Colonic mucosa (tissue), 4 donors: ENCODE measurements around the gene COL8A2. TPM values are rescaled to one million over a fixed set of nuclear protein-coding genes. Genes with fewer than 3 reads are reported as not detected.
"Not testable (repeated sequence)": the region's sequence is repeated elsewhere in the genome, so short reads cannot be mapped to it uniquely, and the experiment has no call there.

Experiments
- DNase-seq: peaks from one replicate; pipeline ENCODE4 v3.0.0-alpha.2; 2020
- H3K27ac ChIP-seq: fragments of 200-600 bp; one replicate; pipeline ENCODE4 v1.8.0; 2021
- H3K27me3 ChIP-seq: fragments of 200-600 bp; one replicate; pipeline ENCODE4 v1.8.0; 2021
- H3K36me3 ChIP-seq: fragments of 200-600 bp; one replicate; pipeline ENCODE4 v1.8.0; 2021
- H3K4me1 ChIP-seq: fragments of 200-600 bp; one replicate; pipeline ENCODE4 v1.8.0; 2021; ENCODE audit warnings: mild to moderate bottlenecking
- H3K4me3 ChIP-seq: fragments of 200-600 bp; one replicate; pipeline ENCODE4 v1.8.0; 2021
- H3K9ac ChIP-seq, 2 donors: one replicate each; pipeline ENCODE4 v1.7.0; 2013; ENCODE audit warnings: control low read depth in 2 of 2, low read depth in 2 of 2, low read length in 2 of 2
- H3K9me3 ChIP-seq: fragments of 200-600 bp; one replicate; pipeline ENCODE4 v1.8.0; 2021
- intact Hi-C: fragments of 100-400 bp; cut with DNase I; formaldehyde crosslinking; loops from one replicate; pipeline ENCODE4 v1.14.1; 2022
- total RNA-seq, 2 donors: library from RNA; stranded (reverse); fragmentation: NEBNext Ultra II Directional in 1 of 2; extraction: Animal tissue kit (Norgen Biotek cat#: 25700) in 1 of 2; gene quantifications; one replicate each; pipeline ENCODE4 v1.2.1, GENCODE V29; 2021
- TF ChIP-seq, protein P1 (sequence below): fragments of 200-600 bp; IDR thresholded peaks from one replicate; pipeline ENCODE4 v1.8.0; 2022; ENCODE audit warnings: antibody characterized with exemption, mild to moderate bottlenecking
- donor health status: healthy.
- donor health status: DM: no; HTN: no; CAD: no.
- donor health status: DM: no; HTN: no; CAD: no.

The COL8A2 gene
- total RNA-seq, 2 donors from 2014 or later: 1.1 to 2.1 TPM

DNA sequence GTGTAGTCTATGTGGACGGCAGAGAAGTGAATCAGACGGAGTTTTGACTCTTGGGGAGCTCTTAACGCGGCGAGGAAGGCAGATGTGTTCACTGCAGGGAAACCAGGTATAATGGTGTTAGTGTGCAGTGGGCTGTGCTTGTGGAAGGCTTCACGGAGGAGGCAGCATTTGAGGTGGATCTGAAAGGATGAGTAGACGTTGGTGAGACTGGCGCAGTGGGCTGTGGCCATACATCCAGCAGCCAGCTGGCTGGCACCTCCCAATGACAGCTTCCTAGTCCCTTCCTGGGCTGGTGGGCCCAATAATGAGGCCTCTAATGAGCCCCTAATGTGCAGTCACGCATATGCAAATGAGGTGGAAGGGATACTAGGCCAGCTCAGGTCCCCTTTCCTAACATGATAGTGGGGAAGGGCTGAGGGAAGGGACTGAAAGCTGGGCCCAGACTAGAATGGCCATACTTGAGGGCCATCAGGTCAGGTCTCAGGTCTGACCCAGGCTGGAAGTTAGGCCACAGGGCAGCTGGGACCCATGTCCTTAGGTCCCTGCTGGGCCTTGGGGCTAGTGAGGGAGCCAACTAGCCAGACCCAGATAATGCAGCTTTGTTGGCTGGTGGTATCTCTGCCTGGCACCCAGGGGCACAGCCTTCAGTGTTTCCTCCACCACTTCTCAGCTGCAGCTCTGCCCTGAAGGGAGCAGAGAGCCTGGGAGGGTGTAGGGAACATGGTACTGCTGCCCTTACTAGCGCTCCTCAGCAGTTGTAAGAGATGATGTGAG is 34.8 kb upstream of the COL8A2 start:
- intact Hi-C loops: loop anchor here (10.0 kb wide), 1 partner anchor 125 kb away; no protein-coding TSS in a partner anchor
- H3K27me3 ChIP-seq: no peaks in the 10 kb centered on the region
- H3K9me3 ChIP-seq: no peaks in the 10 kb centered on the region
- TF ChIP-seq, protein P1, sequence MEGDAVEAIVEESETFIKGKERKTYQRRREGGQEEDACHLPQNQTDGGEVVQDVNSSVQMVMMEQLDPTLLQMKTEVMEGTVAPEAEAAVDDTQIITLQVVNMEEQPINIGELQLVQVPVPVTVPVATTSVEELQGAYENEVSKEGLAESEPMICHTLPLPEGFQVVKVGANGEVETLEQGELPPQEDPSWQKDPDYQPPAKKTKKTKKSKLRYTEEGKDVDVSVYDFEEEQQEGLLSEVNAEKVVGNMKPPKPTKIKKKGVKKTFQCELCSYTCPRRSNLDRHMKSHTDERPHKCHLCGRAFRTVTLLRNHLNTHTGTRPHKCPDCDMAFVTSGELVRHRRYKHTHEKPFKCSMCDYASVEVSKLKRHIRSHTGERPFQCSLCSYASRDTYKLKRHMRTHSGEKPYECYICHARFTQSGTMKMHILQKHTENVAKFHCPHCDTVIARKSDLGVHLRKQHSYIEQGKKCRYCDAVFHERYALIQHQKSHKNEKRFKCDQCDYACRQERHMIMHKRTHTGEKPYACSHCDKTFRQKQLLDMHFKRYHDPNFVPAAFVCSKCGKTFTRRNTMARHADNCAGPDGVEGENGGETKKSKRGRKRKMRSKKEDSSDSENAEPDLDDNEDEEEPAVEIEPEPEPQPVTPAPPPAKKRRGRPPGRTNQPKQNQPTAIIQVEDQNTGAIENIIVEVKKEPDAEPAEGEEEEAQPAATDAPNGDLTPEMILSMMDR: no peak
- DNase-seq: no peak
- peaks cover 19% of the 10 kb centered on the region for H3K4me1 ChIP-seq
- no peaks in the 10 kb centered on the region for H3K36me3 ChIP-seq
- H3K9ac ChIP-seq: peak overlapping the region; percentile 62 to 77
- H3K4me3 ChIP-seq: no peak overlapping the region
- peak overlapping the region; percentile 81 for H3K27ac ChIP-seq

DNA sequence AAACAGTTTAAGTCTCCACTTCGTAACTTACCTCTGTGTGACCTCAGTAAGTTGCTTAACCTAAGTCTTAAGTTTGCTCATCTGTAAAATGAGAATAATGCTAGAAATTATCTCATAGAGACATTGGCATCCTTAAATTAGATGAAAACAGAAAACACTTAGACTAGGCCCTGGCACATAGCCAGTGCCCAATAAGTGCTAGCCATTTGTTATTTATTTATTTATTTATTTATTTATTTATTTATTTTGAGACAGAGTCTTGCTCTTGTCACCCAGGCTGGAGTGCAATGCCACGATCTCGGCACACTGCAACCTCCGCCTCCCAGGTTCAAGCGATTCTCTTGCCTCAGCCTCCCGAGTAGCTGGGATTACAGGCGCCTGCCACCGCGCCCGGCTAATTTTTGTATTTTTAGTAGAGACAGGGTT is 33.8 kb upstream of the COL8A2 start:
- DNase-seq: not testable (repeated sequence)
- H3K9ac ChIP-seq: peak overlapping the region in 1 of 2 donors; percentile 76
- intact Hi-C loops: loop anchor here (10.0 kb wide), 1 partner anchor 126 kb away; no protein-coding TSS in a partner anchor

DNA sequence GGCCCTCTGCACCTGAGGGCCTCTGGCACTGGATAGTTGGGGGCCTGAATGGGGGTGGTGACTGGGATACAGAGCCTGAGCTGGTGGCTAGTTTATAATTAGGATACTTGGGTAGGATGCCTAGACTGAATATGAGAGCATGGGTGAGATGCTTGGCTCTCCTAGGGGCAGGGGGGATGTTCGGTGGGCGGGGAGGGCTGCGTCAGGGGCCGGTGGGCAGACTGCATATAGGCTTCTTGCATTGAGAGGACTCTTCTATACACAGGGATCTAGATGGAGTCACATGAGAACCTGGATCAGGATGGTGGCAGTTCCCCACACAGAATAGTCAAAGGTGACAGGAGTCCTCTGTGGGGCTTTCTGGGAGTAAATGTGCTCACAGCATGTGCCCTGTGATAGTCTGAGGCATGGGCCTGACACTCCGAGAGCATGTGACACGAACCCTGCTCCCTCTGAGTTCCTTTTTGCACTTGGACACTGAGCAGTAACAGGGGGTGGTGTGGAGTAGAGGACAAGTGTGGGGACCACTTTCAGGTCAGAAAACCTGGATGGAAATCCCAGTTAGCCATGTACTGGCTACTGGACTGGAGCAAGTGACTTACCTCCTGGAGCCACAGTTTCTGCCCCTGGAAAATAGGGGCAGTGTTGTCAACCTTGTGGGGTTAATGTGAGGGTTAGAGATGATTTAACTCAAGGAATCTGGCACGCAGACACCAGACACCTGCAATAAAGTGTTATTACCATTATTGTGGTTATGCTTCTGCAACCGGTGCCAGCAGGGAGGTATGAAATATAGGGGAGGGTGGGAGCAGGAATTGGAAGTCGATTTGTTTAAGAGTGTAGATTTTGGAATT is 33.2 kb upstream of the COL8A2 start:
- peak overlapping the region; percentile 93 for H3K4me3 ChIP-seq
- H3K27ac ChIP-seq: peak overlapping the region; percentile 96
- H3K9ac ChIP-seq: peak overlapping the region; percentile 76 to 77
- intact Hi-C loops: loop anchor here (10.0 kb wide), 1 partner anchor 127 kb away; no protein-coding TSS in a partner anchor
- peaks cover 19% of the 10 kb centered on the region for H3K4me1 ChIP-seq
- DNase-seq: no peak
- no peaks in the 10 kb centered on the region for H3K9me3 ChIP-seq
- no peaks in the 10 kb centered on the region for H3K27me3 ChIP-seq
- TF ChIP-seq, protein P1: no peak
- no peaks in the 10 kb centered on the region for H3K36me3 ChIP-seq

More for the DNA sequence above, 33.8 kb upstream of the COL8A2 start:
- Histone ChIP-seq H3K4me1 (peaks cover 19% of the 10 kb centered on the region), H3K27ac (peak overlapping the region; percentile 96)
- H3K4me3 ChIP-seq, H3K36me3 ChIP-seq, H3K9me3 ChIP-seq, H3K27me3 ChIP-seq: not testable (repeated sequence)

DNA sequence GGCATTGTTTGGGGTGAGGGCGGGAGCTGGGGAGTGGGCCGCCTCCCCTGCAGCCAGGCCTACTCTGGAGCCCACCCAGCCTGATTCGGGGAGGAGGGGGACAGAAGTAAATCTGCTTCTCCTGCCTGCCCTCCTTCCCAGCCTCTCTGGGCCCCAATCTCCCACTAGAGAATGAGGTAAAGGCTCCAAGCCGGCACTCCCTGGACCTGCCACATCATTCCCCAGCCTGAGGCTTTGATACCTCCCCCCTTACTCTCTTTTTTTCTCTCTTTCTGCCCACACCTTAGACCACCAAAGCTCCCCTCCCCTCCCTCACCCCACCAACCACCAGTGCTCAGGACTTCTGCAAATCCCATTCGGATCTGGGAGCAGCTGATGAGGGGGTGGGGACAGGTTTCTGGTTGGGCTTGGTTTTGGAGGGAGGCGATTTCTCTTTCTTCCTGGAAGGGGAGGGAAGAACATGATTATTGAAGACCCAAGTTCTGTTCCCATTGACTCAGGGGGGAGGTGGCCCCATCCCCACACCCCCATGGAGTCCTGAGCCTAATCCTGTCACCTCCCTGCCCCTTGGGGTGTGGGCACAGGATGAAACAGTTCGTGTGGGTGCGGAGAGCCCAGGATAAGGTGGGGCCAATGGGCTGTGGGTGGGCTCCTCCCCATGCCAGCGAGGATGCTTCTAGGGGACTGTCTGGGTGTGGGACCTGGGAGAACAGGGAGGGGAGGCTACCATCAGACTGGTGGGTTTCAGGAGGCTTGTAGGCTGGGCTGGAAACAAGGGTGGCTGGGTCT is 32.3 kb upstream of the COL8A2 start:
- intact Hi-C loops: loop anchor here (10.0 kb wide), 1 partner anchor 127 kb away; no protein-coding TSS in a partner anchor
- no peaks in the 10 kb centered on the region for H3K9me3 ChIP-seq
- H3K4me1 ChIP-seq: peaks cover 19% of the 10 kb centered on the region
- H3K27ac ChIP-seq: peak overlapping the region; percentile 96
- H3K36me3 ChIP-seq: no peaks in the 10 kb centered on the region
- H3K9ac ChIP-seq: peak overlapping the region; percentile 76 to 77
- no peak for DNase-seq
- TF ChIP-seq, protein P1: no peak
- no peaks in the 10 kb centered on the region for H3K27me3 ChIP-seq
- H3K4me3 ChIP-seq: peak overlapping the region; percentile 93

DNA sequence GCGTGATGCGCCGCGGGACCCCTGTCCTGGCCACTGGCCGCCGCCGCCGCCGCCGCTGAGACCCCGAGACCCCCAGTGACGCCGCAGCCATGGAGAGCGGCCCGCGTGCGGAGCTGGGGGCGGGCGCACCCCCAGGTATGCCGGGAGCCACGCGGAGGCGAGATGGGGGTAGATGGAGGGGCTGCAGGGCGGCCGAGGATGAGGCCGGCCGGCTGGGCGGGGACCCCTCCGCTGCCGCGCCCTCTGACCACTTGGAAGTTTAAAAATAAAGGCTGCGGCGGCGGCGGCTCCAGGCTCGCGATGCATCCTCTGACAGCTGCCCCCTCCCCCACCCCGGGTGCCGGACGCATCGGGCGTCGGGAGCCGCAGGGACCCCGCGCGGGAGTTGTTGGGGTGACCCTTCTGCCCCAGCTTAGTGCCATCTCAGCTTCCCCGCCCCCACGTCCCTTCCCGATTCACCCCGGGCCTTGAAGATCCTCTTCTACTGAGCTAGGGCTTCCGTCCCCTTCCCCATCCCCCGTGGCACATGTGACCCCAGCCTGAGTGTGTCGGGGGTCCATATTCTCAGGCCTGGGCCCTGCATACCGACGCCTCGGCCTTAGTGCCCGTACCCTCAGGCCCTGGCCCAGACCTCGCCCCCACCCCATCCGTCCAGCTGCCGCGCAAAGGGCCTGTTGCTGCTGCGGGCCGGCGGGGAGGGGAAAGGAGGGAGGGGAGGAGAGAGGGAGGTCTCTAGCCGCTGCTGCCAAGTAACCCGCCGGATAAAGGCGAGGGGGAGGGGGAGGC is 31.5 kb upstream of the COL8A2 start:
- Histone ChIP-seq H3K9ac (peak overlapping the region; percentile 76 to 77), H3K4me1 (peaks cover 23% of the 10 kb centered on the region)
- intact Hi-C loops: loop anchor here (10.0 kb wide), 1 partner anchor 128 kb away; no protein-coding TSS in a partner anchor

More for the DNA sequence above, 31.5 kb upstream of the COL8A2 start:
- peak overlapping the region; percentile 93 for H3K4me3 ChIP-seq
- peak overlapping the region; percentile 96 for H3K27ac ChIP-seq
- no peaks in the 10 kb centered on the region for H3K27me3 ChIP-seq
- H3K9me3 ChIP-seq: no peaks in the 10 kb centered on the region
- H3K36me3 ChIP-seq: no peaks in the 10 kb centered on the region
- TF ChIP-seq, protein P1: no peak
- peak; percentile 71 for DNase-seq
